ENCODE data around the gene ANKRD11. TPM values are rescaled to one million over a fixed set of nuclear protein-coding genes. Genes with fewer than 3 reads are reported as not detected.
A peak's percentile ranks its signal among the peaks of the same experiment; 100 is the strongest.

The ANKRD11 gene
- polyA plus RNA-seq, 1 experiment, result 48.1 TPM

DNA sequence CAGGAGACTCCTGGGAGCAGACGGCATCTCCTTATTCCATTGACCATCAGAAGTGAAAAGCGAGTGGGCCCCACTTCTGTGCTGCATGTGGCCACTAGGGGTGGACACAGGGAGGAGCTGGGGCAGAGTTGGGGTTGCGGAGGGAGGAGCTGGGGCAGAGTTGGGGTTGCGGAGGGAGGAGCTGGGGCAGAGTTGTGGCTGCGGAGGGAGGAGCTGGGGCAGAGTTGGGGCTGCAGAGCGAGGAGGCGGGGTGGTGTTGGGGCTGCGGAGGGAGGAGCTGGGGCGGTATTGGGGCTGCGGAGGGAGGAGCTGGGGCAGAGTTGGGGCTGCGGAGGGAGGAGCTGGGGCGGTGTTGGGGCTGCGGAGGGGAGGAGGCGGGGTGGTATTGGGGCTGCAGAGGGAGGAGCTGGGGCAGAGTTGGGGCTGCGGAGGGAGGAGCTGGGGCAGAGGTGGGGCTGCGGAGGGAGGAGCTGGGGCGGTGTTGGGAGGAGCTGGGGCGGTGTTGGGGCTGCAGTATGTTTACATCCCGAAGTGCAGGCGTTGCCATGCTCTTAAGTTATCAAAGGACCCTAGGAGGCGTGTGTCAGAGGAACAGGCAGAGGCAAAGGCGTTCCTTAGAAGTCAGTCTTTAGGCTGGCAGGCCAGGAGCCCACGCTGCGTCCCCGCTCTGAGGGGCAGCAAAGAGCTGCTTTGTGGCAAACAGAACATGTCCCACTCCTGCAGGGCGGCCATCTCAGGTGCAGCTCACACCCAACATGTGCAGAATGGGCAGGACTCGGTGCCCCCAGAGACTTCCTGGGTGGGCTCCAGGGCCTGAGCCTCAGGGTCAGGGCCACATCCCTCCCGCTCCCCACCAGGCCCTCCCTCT is 196.9 kb downstream of the ANKRD11 start:
- no peak overlapping the region for H3K4me3 ChIP-seq (ENCODE audit: low read depth, low read length)
- POLR2A ChIA-PET, result interaction anchor here (0.5 to 0.9 kb wide), 2 partner anchors 215 to 266 kb away, joined by 3 read pairs; no protein-coding TSS in a partner anchor
- H3K9me3 ChIP-seq (ENCODE audit: control insufficient read depth, insufficient read depth, low read length), result no peaks in the 10 kb centered on the region
- H3K27me3 ChIP-seq (ENCODE audit: control insufficient read depth, insufficient read depth, low read length), result no peaks in the 10 kb centered on the region
- DNase-seq (ENCODE audit: low read depth, low spot score), result no peak
- peak overlapping the region; percentile 11 for H3K27ac ChIP-seq (ENCODE audit: low read depth, low read length)
- CTCF ChIA-PET, result interaction anchor here (0.9 to 1.1 kb wide), 2 partner anchors 10 to 215 kb away, joined by 4 read pairs; partner anchors contain the start of gene SPG7
- TF ChIP-seq CTCF (IDR thresholded peaks at IDR 0.05; ENCODE audit: low read depth, low read length), result peak; percentile 17; the same call in 1 of the 2 replicates

DNA sequence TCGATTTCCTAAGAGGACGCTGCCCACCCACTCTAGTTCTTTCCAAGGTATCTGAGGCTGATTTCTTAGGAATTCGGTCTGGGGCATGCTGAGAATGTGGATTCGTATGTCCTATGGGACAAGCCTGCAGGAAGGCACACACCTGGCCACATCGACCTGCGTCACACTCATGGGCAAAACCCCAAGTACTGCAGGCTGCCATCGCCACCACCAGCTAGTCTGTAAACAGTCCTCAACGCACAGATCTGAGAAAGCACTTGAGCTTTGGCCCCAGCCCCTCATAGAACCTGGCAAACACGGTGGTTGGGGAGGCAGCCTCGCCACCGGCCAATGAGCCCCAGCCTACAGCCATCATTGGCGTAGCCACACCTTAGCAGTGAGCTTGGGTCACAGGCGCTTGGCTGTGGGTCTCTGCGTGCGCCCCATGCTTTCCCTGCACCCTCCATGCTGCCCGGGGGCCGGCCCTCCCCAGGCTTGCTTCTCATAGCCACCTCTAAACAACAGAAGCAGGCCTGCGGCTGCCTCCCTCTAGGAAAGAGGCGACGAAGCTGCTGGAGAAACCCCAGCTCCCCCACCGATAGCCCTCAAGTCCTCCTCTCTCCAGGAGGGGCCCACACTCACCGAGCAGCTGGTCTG is 197.8 kb downstream of the ANKRD11 start:
- no peak for DNase-seq (ENCODE audit: low read depth, low spot score)
- Histone ChIP-seq H3K27me3 (ENCODE audit: control insufficient read depth, insufficient read depth, low read length) (no peaks in the 10 kb centered on the region), H3K27ac (ENCODE audit: low read depth, low read length) (no peak overlapping the region), H3K9me3 (ENCODE audit: control insufficient read depth, insufficient read depth, low read length) (no peaks in the 10 kb centered on the region), H3K4me3 (ENCODE audit: low read depth, low read length) (no peak overlapping the region)
- CTCF ChIA-PET, result interaction anchor here (1.1 kb wide), 1 partner anchor 216 kb away, joined by 4 read pairs; the partner anchor contains the start of gene SPG7
- no peak for TF ChIP-seq CTCF (IDR thresholded peaks at IDR 0.05; ENCODE audit: low read depth, low read length)
- POLR2A ChIA-PET, result interaction anchor here (0.6 kb wide), 1 partner anchor 199 kb away, joined by 7 read pairs; no protein-coding TSS in a partner anchor

GRCh38 chr16:89291776-89292175 is 198.6 kb downstream of the ANKRD11 start:
- H3K9me3 ChIP-seq (ENCODE audit: control insufficient read depth, insufficient read depth, low read length), result no peaks in the 10 kb centered on the region
- TF ChIP-seq CTCF (IDR thresholded peaks at IDR 0.05; ENCODE audit: low read depth, low read length), result no peak
- no peaks in the 10 kb centered on the region for H3K27me3 ChIP-seq (ENCODE audit: control insufficient read depth, insufficient read depth, low read length)
- H3K4me3 ChIP-seq (ENCODE audit: low read depth, low read length), result no peak overlapping the region
- no peak overlapping the region for H3K27ac ChIP-seq (ENCODE audit: low read depth, low read length)
- DNase-seq (ENCODE audit: low read depth, low spot score), result no peak
- POLR2A ChIA-PET, result no interaction called here
- CTCF ChIA-PET, result no interaction called here

- DNase-seq (ENCODE audit: low read depth, low spot score), result no peak
- H3K27me3 ChIP-seq (ENCODE audit: control insufficient read depth, insufficient read depth, low read length), result no peaks in the 10 kb centered on the region
- no peak overlapping the region for H3K27ac ChIP-seq (ENCODE audit: low read depth, low read length)
- no peaks in the 10 kb centered on the region for H3K9me3 ChIP-seq (ENCODE audit: control insufficient read depth, insufficient read depth, low read length)
- CTCF ChIA-PET, result no interaction called here
- POLR2A ChIA-PET, result no interaction called here
- no peak overlapping the region for H3K4me3 ChIP-seq (ENCODE audit: low read depth, low read length)
- TF ChIP-seq CTCF (IDR thresholded peaks at IDR 0.05; ENCODE audit: low read depth, low read length), result no peak
Observed at GRCh38 chr16:89291363-89291762, 199.0 kb downstream of the ANKRD11 start.

GRCh38 chr16:89290887-89291286 is 199.5 kb downstream of the ANKRD11 start:
- Histone ChIP-seq H3K27ac (ENCODE audit: low read depth, low read length) (no peak overlapping the region), H3K9me3 (ENCODE audit: control insufficient read depth, insufficient read depth, low read length) (no peaks in the 10 kb centered on the region), H3K4me3 (ENCODE audit: low read depth, low read length) (no peak overlapping the region), H3K27me3 (ENCODE audit: control insufficient read depth, insufficient read depth, low read length) (no peaks in the 10 kb centered on the region)
- TF ChIP-seq CTCF (IDR thresholded peaks at IDR 0.05; ENCODE audit: low read depth, low read length), result no peak
- DNase-seq (ENCODE audit: low read depth, low spot score), result no peak
- CTCF ChIA-PET, result no interaction called here
- POLR2A ChIA-PET, result no interaction called here
